GM19193 (cell line): ENCODE data around the gene NUP188.

Source experiments
- POLR2A ChIP-seq: IDR thresholded peaks from 4 replicates; pipeline ENCODE4 v1.6.1; 2011; ENCODE audit not compliant: insufficient read depth, insufficient read length; ENCODE audit errors: extremely low read depth

Gene NUP188

DNA sequence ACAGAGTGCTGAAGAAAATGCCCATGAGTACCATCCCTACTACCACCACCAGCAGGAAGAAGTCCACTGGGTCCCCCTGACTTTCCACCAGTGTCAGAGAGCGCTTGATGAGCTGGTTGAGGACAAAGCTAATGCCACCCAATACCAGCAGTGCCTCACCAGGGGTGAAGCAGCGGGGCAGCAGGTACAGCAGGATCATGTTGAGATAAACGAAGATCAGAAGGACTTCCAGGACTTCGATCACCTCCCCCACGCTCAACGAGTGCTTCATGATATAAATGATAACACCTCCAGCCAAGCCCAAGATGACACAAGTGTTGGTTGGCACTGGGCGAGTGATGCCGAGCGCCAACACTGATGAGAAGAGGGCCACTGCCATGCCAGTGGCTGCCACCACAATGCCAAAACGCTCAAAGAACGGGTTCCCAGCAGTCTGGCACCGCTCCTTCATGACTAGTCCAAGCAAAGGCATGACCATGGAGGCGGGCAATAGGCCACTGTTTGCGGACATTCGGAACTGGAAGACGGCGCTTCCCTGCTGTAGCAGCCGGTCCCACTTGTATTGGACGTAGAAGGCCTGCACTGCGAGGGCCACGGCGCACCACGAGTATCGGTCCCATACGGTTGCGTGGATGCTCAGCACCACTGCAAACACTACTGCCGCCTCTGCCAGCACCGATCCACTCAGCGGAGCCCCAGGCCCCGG is 775 bp upstream of the NUP188 start:
- no peak for TF ChIP-seq POLR2A

DNA sequence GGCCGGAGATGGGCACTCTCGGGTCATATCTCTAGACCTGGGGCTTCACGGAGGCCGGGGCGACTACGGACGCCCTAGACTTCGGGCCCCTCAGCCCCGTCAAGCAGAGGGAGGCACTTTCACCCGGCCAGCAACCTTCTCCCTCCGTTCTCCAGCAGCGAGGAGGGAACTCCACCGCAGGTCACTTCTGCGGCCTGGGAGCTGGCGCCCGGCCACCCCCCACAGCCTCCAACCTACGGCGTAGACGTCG is 297 bp upstream of the NUP188 start:
- no peak for TF ChIP-seq POLR2A

DNA sequence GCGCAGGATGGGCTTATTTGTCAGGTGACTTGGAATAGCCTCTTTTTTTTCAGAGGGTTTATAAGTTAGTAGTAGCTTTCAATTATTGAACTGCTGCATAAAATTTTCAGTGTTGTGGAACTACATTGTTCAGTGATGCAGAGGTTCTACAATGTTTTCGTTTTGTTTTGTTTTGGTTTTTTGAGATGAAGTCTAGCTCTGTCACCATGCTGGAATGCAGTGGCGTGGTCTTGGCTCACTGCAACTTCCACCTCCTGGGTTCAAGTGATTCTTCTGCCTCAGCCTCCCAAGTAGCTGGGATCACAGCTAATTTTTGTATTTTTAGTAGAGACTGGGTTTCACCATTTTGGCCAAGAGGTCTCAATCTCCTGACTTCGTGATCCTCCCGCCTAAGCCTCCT is 22.0 kb downstream of the NUP188 start:
- TF ChIP-seq POLR2A: no peak

DNA sequence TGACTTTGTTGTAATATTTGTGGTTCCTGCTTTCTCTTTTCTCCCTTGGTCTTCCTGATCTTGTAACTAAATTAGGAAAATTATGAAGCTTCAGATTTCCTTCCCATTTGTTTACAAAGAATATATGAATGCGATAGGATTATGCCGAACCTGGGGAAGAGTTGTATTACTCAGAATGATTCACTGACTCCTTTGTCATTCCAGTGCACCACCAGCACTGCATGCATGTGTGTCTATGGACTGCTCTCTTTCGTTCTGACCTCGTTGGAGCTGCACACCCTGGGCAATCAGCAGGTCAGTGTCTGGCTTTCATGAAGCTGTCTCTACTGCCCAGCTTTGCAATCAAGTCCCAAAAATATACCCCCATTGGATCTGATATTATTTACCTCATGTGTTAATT is 25.5 kb downstream of the NUP188 start:
- TF ChIP-seq POLR2A: no peak

DNA sequence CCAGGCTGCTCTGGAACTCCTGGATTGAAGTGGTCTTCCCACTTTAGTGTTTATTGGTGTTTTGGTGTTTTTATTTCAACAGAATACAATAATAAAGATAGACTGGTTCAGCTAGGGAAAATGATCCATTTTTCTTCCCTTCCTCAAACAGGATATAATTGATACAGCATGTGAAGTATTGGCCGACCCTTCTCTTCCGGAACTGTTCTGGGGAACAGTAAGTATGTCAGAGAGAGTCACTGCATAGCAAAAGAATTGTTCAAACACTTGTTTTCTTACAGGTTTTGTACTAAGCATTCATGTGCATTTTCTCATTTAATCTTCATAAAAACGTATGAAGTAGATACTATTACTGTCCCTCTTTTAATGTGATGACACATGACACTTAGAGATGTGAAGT is 31.6 kb downstream of the NUP188 start:
- TF ChIP-seq POLR2A: no peak

DNA sequence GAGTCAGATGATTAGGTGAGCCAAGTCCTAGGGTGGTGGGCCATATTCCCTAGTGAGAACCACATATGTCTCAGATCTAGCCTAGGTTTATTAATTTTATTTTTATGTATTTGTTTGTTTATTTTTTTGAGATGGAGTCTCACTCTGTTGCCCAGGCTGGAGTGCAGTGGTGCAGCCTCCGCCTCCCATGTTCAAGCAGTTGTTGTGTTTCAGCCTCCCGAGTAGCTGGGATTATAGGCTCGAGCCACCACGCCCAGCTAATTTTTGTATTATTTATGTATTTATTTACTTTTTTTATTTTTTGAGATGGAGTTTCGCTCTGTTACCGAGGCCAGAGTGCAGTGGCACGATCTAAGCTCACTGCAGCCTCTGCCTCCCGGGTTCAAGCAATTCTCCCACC is 36.0 kb downstream of the NUP188 start:
- TF ChIP-seq POLR2A: no peak

DNA sequence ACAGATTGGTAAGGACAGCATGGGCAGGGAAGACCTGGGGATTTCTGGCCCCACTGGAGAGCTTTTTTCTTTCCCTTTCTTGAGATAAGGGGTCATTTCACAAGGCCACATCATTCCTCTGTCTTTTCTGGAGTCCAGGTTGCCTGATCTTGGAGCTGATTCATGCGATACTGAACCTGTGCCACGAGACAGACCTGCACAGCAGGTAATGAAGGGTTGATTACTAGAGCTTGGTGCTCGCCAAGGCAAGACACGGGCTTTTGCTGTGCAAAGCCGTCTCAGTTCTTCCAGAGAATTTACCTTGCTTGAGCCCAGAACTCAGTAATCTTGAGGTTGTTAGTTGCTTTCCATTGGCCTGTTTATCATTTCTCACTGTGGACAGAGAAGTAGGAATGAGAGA is 39.2 kb downstream of the NUP188 start:
- no peak for TF ChIP-seq POLR2A

DNA sequence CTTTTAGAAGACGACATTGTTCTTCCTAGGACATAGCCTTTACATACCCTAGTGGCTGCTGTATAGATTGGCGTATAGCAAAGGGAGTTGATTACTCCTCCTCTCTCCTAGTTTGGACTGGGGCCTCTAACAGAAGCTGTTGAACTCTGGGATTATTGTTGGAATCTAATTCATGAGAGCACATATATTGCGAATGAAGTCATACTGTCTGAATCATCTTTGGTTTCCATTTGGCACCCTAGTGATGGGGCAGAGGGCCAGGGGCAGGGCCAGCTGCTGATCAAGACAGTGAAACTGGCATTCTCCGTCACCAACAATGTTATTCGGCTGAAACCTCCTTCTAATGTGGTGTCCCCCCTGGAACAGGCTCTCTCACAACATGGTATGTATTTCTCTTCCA is 40.3 kb downstream of the NUP188 start:
- TF ChIP-seq POLR2A: no peak

DNA sequence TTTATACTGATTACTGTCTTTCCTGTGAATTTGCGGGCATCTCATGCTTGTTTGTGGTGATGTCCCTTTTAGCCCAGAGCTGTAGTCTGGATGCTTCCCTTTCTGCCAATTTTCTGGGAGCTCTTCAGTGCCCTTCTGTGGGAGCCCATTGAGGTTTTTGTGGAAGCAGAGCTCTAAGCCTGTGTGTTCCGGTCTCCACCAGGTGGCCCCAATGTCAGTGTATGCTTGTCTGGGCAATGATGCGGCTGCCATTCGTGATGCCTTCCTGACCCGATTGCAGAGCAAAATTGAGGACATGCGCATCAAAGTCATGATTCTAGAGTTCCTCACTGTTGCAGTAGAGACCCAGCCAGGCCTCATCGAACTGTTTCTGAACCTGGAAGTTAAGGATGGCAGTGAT is 45.5 kb downstream of the NUP188 start:
- no peak for TF ChIP-seq POLR2A

DNA sequence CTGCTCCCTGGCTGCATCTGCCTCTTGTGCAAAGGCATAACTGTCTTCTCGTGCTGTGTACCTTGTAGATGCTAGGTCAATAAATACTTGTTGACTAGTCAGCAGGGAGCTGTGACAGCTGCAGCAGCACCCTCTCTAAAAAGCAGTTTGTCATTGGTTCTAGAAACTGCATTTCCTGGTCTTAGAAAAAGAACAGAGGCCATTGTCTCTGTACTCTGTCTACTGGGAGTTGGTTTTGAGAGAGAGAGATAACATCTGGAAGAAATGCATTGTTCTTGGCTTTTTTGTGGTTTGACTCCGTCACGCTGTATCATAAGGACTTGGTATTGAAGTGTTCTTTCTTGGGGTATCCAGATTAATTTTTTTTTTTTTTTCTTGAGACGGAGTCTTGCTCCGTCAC is 48.3 kb downstream of the NUP188 start:
- no peak for TF ChIP-seq POLR2A

DNA sequence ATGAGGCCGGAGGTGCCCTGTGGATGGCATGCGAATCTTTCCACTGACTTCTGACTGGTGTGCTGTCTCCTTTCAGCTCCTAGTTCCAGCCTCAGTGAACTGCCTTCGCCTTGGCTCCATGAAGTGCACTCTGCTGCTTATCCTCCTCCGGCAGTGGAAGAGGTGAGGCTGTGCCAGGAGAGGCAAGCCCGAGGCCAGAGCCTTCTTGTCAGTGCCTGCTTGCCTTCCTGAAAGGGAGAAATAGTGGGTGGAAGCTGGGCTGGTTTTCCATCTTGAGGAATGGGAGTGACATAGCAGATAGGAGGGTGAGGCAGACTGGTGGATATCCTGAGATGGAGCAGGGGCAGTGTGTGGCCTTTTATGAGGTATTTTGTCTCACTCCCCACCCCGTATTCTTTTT is 51.0 kb downstream of the NUP188 start:
- TF ChIP-seq POLR2A: no peak

DNA sequence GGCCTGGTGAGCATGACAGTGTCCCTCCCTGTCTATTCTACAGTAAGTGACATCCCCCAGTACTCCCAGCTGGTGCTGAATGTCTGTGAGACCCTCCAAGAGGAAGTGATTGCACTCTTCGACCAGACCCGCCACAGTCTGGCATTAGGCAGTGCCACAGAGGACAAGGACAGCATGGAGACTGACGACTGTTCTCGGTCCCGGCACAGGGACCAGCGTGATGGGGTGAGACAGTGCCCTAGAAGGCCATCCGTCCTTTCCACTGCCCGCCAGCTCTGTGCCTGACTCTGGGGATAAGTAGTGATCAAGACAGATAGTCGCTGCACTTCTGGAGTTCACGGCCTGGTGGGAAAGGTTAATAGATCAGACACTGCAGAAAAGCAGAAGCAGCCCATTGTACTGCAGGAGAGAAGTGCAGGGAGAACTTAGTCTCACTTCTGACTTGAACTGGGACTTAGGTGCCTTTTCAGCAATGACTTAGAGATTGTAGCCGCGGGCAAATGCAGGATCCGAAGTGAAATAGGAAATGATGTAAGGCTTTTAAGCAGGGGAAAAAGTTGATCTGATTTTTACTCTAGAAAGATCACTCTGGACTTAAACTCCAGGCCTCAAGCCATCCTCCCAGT is 52.2 kb downstream of the NUP188 start:
- TF ChIP-seq POLR2A: no peak

DNA sequence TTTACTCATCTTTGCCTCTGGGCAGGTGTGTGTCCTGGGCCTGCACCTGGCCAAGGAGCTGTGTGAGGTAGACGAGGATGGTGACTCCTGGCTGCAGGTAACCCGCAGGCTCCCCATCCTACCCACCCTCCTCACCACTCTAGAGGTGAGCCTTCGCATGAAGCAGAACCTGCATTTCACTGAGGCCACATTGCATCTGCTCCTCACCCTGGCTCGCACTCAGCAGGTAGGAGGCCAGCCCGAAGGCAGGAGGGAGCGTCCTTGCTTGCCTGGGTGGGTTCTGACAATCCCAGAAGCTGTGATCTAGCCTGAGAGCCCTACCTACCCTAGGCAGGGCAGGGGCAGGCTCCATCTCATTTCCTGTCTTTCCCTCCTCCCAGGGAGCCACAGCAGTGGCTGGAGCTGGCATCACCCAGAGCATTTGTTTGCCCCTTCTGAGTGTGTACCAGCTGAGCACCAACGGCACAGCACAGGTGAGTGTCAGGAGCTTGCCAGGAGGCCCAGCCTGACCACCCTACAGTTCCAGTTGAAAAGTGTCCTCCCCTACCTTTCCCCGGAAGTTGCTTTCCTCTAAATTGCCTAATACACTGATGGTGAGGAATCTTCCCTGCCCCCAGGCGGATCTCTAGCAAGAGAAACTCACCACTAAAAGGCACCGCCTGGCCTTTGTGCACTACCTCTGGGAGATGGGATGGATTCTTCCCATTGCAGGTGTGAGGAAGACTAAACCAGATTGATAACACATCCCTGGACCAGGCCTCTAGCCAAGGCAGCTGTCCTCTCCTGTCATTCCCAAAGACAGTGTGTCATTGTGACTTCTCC is 54.2 kb downstream of the NUP188 start:
- no peak for TF ChIP-seq POLR2A

DNA sequence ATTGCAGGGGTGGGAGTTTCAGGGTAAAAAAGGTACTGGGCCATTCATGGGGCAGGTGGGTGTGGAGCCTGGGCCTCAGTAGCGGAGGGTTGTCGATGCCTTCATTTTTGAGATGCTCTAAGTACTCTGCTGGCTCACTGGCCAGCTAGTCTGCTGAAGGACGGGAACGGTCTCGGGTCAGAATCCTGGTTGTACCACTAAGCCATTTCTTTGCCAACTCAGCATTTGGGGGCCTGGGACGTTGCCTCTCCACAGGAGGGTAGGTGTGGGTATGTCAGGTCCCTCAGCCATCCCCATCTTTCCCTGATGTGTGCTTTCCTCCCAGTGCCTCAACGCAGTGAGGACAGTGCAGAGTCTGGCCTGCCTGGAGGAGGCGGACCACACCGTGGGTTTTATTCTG is 55.5 kb downstream of the NUP188 start:
- TF ChIP-seq POLR2A: peak; percentile 26

DNA sequence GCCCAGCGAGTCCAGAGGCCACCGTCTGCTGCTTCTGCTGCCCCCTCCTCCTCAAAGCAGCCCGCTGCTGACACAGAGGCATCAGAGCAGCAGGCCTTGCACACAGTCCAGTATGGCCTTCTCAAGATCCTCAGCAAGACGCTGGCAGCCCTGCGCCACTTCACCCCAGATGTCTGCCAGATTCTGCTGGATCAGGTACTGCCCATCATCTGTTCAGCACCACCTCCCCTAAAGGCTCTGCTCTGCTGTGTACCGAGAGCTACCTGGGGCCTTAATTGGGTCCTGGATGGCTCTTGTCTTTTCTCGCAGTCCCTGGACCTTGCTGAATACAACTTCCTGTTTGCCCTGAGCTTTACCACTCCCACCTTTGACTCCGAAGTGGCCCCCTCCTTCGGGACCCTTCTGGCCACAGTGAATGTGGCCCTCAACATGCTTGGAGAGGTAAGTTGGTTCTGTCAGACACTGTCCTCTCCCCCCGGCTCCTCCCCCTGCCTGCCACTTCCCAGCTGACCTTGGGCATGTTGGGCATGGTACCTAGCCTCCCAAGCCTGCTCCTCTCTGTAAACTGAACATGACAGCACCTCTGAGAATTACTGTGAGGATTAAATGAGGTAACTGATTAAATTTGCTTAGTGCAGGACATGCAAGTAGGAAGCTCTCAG is 58.0 kb downstream of the NUP188 start:
- no peak for TF ChIP-seq POLR2A
